K562 (cell line): Measurements from ENCODE around the gene EPS8L1. TPM values are rescaled to one million over a fixed set of nuclear protein-coding genes. Genes with fewer than 3 reads are reported as not detected.

ENCODE experiments used
- ATAC-seq: fragments of 200-7000 bp; cut with Tn5 transposase; 3 replicates; pipeline ENCODE4 v1.9.1; 2020; ENCODE audit warnings: moderate library complexity
- BruUV-seq: library from RNA; stranded (reverse); fragments of 400-500 nt; replicated peaks from 2 replicates; lab custom pipeline; 2021; lab: Mats Ljungman, UMichigan
- CTCF ChIA-PET: fragments of 300-600 bp; formaldehyde crosslinking; extraction: SDS; loops from one replicate; lab custom pipeline; 2021; ENCODE audit warnings: low intra/inter-chr PET ratio; lab: Yijun Ruan, JAX
- POLR2A ChIA-PET: fragments of 300-600, 350-650 bp; sonication (Branson Sonifier 250); formaldehyde crosslinking; extraction: SDS; loops from one replicate; lab custom pipeline; 2021; ENCODE audit warnings: antibody characterized with exemption, inconsistent platforms; lab: Yijun Ruan, JAX
- DNase-seq, 4 experiments: peaks; one replicate each; pipeline versions ENCODE4 v3.0.0 to v3.0.0-alpha.2; 2011 to 2018; ENCODE audit warnings: low spot score in 3 of 4, mixed read lengths in 3 of 4; ENCODE audit errors: extremely low read depth in 1 of 4
- FAIRE-seq: peaks from 2 replicates; lab custom pipeline; 2011; peaks lifted over from hg19 to GRCh38; lab: Jason Lieb, UNC
- H2AFZ ChIP-seq: 2 replicates; pipeline ENCODE4 v1.6.0; 2011; ENCODE audit warnings: low read depth, low read length, control low read depth, inconsistent platforms
- H3K27ac ChIP-seq: fragments of 200-600 bp; 3 replicates; pipeline ENCODE4 v1.8.0; 2011; ENCODE audit warnings: low read depth, mild to moderate bottlenecking, control low read depth, inconsistent platforms, low read length, moderate library complexity, mixed read lengths; ENCODE audit errors: extremely low read depth
- H3K27me3 ChIP-seq, 2 experiments: fragments of 300-600 bp in 1 of 2; 2 replicates in 1 of 2; 3 replicates in 1 of 2; pipeline versions ENCODE4 v1.6.0 to v1.8.0; 2011; ENCODE audit warnings: inconsistent platforms in 2 of 2, low read length in 2 of 2, mild to moderate bottlenecking in 1 of 2, mixed read lengths in 1 of 2, moderate library complexity in 1 of 2; ENCODE audit not compliant: control insufficient read depth in 2 of 2, insufficient read depth in 2 of 2
- H3K36me3 ChIP-seq: fragments of 300-600 bp; 3 replicates; pipeline ENCODE4 v1.8.0; 2011; ENCODE audit warnings: mild to moderate bottlenecking, low read length, inconsistent platforms; ENCODE audit not compliant: control insufficient read depth, insufficient read depth
- H3K4me1 ChIP-seq, 2 experiments: fragments of 200-600 bp in 1 of 2; replicated peaks in 1 of 2; 2 replicates in 1 of 2; 3 replicates in 1 of 2; pipeline versions ENCODE4 v1.5.1 to v1.8.0; 2011; ENCODE audit warnings: inconsistent platforms in 2 of 2, low read length in 2 of 2, mild to moderate bottlenecking in 1 of 2, mixed read lengths in 1 of 2, moderate library complexity in 1 of 2; ENCODE audit not compliant: control insufficient read depth in 2 of 2, insufficient read depth in 2 of 2
- H3K4me2 ChIP-seq: 2 replicates; pipeline ENCODE4 v1.6.1; 2011; ENCODE audit warnings: low read length, control low read depth, inconsistent platforms, mixed read lengths; ENCODE audit not compliant: insufficient read depth
- H3K4me3 ChIP-seq: fragments of 200-600 bp; sonication (generic), shearing (Covaris generic); 2 replicates; pipeline ENCODE4 v1.5.1; 2016; ENCODE audit warnings: control low read depth, inconsistent platforms
- H3K79me2 ChIP-seq: fragments of 200-600 bp; 3 replicates; pipeline ENCODE4 v1.8.0; 2011; ENCODE audit warnings: low read length, inconsistent platforms; ENCODE audit not compliant: control insufficient read depth, insufficient read depth
- H3K9ac ChIP-seq, 2 experiments: 2 replicates each; pipeline versions ENCODE4 v1.6.0 to v1.6.1; 2011; ENCODE audit warnings: low read depth in 2 of 2, low read length in 2 of 2, control low read depth in 1 of 2, inconsistent platforms in 1 of 2, mild to moderate bottlenecking in 1 of 2, mixed read lengths in 1 of 2; ENCODE audit not compliant: insufficient read depth in 1 of 2
- H3K9me1 ChIP-seq: one replicate; pipeline ENCODE4 v1.6.0; 2011; ENCODE audit warnings: inconsistent platforms, mild to moderate bottlenecking, low read length, moderate library complexity; ENCODE audit not compliant: control insufficient read depth, insufficient read depth
- H3K9me3 ChIP-seq: replicated peaks from 2 replicates; pipeline ENCODE4 v1.5.1; 2011; ENCODE audit warnings: low read depth, low read length, inconsistent platforms; ENCODE audit not compliant: control insufficient read depth, insufficient read depth
- H4K20me1 ChIP-seq: replicated peaks from 2 replicates; pipeline ENCODE4 v1.6.1; 2011; ENCODE audit warnings: low read length, inconsistent platforms, mixed read lengths; ENCODE audit not compliant: control insufficient read depth, insufficient read depth
- BRCA1 ChIP-seq, 2 experiments: fragments of 450-650 bp in 1 of 2; sonication (generic) in 1 of 2; formaldehyde crosslinking in 1 of 2; IDR thresholded peaks; 2 replicates each; pipeline versions ENCODE4 v1.5.0 to v1.6.1; 2017 to 2020; ENCODE audit warnings: mild to moderate bottlenecking in 1 of 2, missing genetic modification reagents in 1 of 2
- FOXK1 ChIP-seq: sonication (generic); formaldehyde crosslinking; IDR thresholded peaks from 2 replicates; pipeline ENCODE4 v1.8.0; 2022; ENCODE audit warnings: missing genetic modification reagents, mild to moderate bottlenecking, borderline replicate concordance
- GTF2E2 ChIP-seq: fragments of 200-800 bp; sonication (Bioruptor generic); IDR thresholded peaks from 2 replicates; pipeline ENCODE4 v1.6.1; 2016; ENCODE audit warnings: missing genetic modification characterization, missing compliant biosample characterization
- MBD2 ChIP-seq: sonication (generic); IDR thresholded peaks from 2 replicates; pipeline ENCODE4 v1.6.1; 2016; ENCODE audit warnings: low read depth, borderline replicate concordance
- MEF2A ChIP-seq: IDR thresholded peaks from 2 replicates; pipeline ENCODE4 v1.6.1; 2011; ENCODE audit warnings: low read depth, mild to moderate bottlenecking, low read length, moderate library complexity; ENCODE audit not compliant: control insufficient read depth
- MLX ChIP-seq, 2 experiments: fragments of 450-650 bp in 1 of 2; sonication (generic) in 1 of 2; formaldehyde crosslinking; conservative IDR thresholded peaks; 2 replicates each; pipeline versions ENCODE4 v1.4.0 to v1.8.1; 2020 to 2022; ENCODE audit warnings: mild to moderate bottlenecking in 1 of 2, missing genetic modification reagents in 1 of 2
- NCOA2 ChIP-seq, 2 experiments: fragments of 450-650 bp; IDR thresholded peaks; 2 replicates each; pipeline ENCODE4 v1.6.1; 2018; ENCODE audit warnings: mild to moderate bottlenecking in 2 of 2, moderate library complexity in 1 of 2; ENCODE audit not compliant: partially characterized antibody in 2 of 2
- TAF15 ChIP-seq: fragments of 200-400 bp; formaldehyde crosslinking; IDR thresholded peaks from 2 replicates; pipeline ENCODE4 v1.6.1; 2017; ENCODE audit warnings: mild to moderate bottlenecking, low read depth, low read length, moderate library complexity
- TCFL5 ChIP-seq: fragments of 250-450 bp; sonication (Bioruptor Pico); conservative IDR thresholded peaks from 2 replicates; pipeline ENCODE4 v1.6.1; 2021; ENCODE audit warnings: mild to moderate bottlenecking, moderate library complexity, matching md5 sums
- TFAM ChIP-seq: fragments of 250-450 bp; sonication (Bioruptor Pico); conservative IDR thresholded peaks from 2 replicates; pipeline ENCODE4 v1.5.0; 2021; ENCODE audit warnings: mild to moderate bottlenecking, moderate library complexity
- ZNF24 ChIP-seq: fragments of 450-650 bp; IDR thresholded peaks from 2 replicates; pipeline ENCODE4 v1.6.1; 2016
- ZNF354B ChIP-seq: fragments of 250-450 bp; sonication (Bioruptor Pico); IDR thresholded peaks from 2 replicates; pipeline ENCODE4 v1.4.0; 2020
- ZNF707 ChIP-seq: fragments of 250-450 bp; sonication (Bioruptor Pico); conservative IDR thresholded peaks from 2 replicates; pipeline ENCODE4 v1.8.0; 2022; ENCODE audit warnings: inconsistent platforms, mild to moderate bottlenecking, moderate library complexity
- ZNF76 ChIP-seq: fragments of 250-450 bp; sonication (Bioruptor Pico); IDR thresholded peaks from 2 replicates; pipeline ENCODE4 v1.4.0; 2020; ENCODE audit warnings: mild to moderate bottlenecking, moderate library complexity, borderline replicate concordance
- WGBS: fragments of 100-300 bp; shearing (Covaris generic); methylation state at CpG from one replicate; pipeline ENCODE4 v1.1.6; 2016; ENCODE audit warnings: low coverage, mixed read lengths; ENCODE audit not compliant: insufficient coverage; ENCODE audit errors: missing lambda C conversion rate; 5-methylcytosine and 5-hydroxymethylcytosine counted together
- in situ Hi-C: fragments of 300-500 bp; cut with MboI; formaldehyde crosslinking; loops from 4 replicates; pipeline ENCODE4 v1.15.0; 2018; ENCODE audit warnings: inconsistent platforms, mixed read lengths
- intact Hi-C: fragments of 100-400 bp; cut with micrococcal nuclease; formaldehyde crosslinking; loops from 2 replicates; pipeline ENCODE4 v1.14.2; 2022
- polyA plus RNA-seq, 8 experiments: library from polyadenylated mRNA; depleted of rRNA in 4 of 8; stranded (reverse) in 5 of 8; unstranded in 3 of 8; fragments of >200 nt; fragmentation: Nextera tagmentation in 2 of 8; fragmentation: Illumina TruSeq in 1 of 8; extraction: Ambion mirVana in 2 of 8; extraction: Trizol in 1 of 8; gene quantifications; 2 replicates each; pipeline versions ENCODE4 v1.2.1 to v1.2.3, GENCODE V29; 2011 to 2014; ENCODE audit warnings: inconsistent platforms in 1 of 8, missing spikeins in 1 of 8
- total RNA-seq, 7 experiments: library from RNA; depleted of rRNA in 6 of 7; stranded (reverse); fragments of >200 nt in 6 of 7; fragmentation: Illumina TruSeq in 2 of 7; extraction: Trizol in 2 of 7; gene quantifications; 2 replicates each; pipeline versions ENCODE4 v1.2.1 to v1.2.3, GENCODE V29; 2011 to 2021; ENCODE audit warnings: low replicate concordance in 1 of 7
- TF ChIP-seq, protein P1 (sequence below): fragments of 450-650 bp; formaldehyde crosslinking; IDR thresholded peaks from 2 replicates; pipeline ENCODE4 v1.4.0; 2022; ENCODE audit warnings: missing genetic modification characterization
- TF ChIP-seq, protein P2 (sequence below): fragments of 450-650 bp; formaldehyde crosslinking; IDR thresholded peaks from 2 replicates; pipeline ENCODE4 v1.4.0; 2022; ENCODE audit warnings: missing genetic modification characterization
- TF ChIP-seq, protein P3 (sequence below): fragments of 450-650 bp; IDR thresholded peaks from 2 replicates; pipeline ENCODE4 v1.6.1; 2016; ENCODE audit warnings: antibody characterized with exemption

The EPS8L1 gene
- total and polyA plus RNA-seq, 9 of the 15 experiments (the other 6 are each of a cell fraction or from before 2014, with no cell fraction given): 0.35 to 22.1 (median 11.9) TPM

DNA sequence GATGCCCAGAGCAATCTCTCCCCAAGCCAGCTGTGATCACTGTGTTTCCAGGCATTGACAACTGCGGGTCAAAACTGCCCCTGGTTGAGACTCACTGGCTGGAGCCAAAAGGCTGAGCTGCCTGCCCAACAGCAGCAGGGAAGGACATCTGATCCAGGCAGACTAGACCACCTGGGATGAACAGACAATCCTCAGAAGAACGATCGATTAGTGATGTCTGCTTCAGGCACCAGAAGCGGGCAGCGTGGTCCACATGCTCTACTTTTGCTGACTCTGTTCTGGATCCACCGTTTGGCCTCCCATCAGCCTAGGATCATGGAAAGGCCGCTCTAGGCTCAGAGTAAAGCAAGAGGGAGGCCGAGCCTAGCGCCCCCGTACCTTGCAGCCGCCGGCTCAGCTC is 27.7 kb upstream of the EPS8L1 start (continued):
- no peak for TF ChIP-seq BRCA1 (IDR thresholded peaks at IDR 0.05)
- no peak for TF ChIP-seq BRCA1 (CRISPR knock-in tag; IDR thresholded peaks at IDR 0.05)

- Histone ChIP-seq H3K79me2 (peaks cover 16% of the 10 kb centered on the region; the same call in 2 of the 3 replicates), H3K4me1 (peaks cover 0 to 21% of the 10 kb centered on the region in 2 experiments; a peak in 2 of 5 replicates), H4K20me1 (0 out of 2 replicates have a peak, but pooled peaks cover 10% of the 10 kb centered on the region), H3K27me3 (no peaks in the 10 kb centered on the region), H2AFZ (no peak overlapping the region), H3K36me3 (peaks cover 88% of the 10 kb centered on the region), H3K9me1 (no peaks in the 10 kb centered on the region), H3K4me2 (no peak overlapping the region), H3K9me3 (no peaks in the 10 kb centered on the region), H3K4me3 (no peak overlapping the region), H3K9ac (no peak overlapping the region; a peak in 1 of 4 replicates), H3K27ac (no peak overlapping the region)
- ATAC-seq (no peak), FAIRE-seq (no peak), DNase-seq (no peak)
- ChIA-PET POLR2A (interaction anchor here (0.6 to 1.0 kb wide), 4 partner anchors 9 to 22 kb away, joined by 3 read pairs; no protein-coding TSS in a partner anchor), CTCF (no interaction called here)
- no TSS peak for BruUV-seq
- intact Hi-C loops (loop anchor here (10.0 kb wide), 1 partner anchor 164 kb away; no protein-coding TSS in a partner anchor), in situ Hi-C loops (no loop called here)
- WGBS: 91% methylated on average over 15 of the region's 15 CpGs
- TF ChIP-seq, protein P1, sequence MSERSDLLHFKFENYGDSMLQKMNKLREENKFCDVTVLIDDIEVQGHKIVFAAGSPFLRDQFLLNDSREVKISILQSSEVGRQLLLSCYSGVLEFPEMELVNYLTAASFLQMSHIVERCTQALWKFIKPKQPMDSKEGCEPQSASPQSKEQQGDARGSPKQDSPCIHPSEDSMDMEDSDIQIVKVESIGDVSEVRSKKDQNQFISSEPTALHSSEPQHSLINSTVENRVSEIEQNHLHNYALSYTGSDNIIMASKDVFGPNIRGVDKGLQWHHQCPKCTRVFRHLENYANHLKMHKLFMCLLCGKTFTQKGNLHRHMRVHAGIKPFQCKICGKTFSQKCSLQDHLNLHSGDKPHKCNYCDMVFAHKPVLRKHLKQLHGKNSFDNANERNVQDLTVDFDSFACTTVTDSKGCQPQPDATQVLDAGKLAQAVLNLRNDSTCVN (CRISPR knock-in tag): no peak
- TF ChIP-seq ZNF707 (CRISPR knock-in tag): no peak
- TF ChIP-seq GTF2E2 (tag): no peak
- no peak for TF ChIP-seq TAF15
- TF ChIP-seq FOXK1 (CRISPR knock-in tag): no peak
- no peak for TF ChIP-seq MEF2A
- no peak for TF ChIP-seq MBD2
- TF ChIP-seq, protein P2, sequence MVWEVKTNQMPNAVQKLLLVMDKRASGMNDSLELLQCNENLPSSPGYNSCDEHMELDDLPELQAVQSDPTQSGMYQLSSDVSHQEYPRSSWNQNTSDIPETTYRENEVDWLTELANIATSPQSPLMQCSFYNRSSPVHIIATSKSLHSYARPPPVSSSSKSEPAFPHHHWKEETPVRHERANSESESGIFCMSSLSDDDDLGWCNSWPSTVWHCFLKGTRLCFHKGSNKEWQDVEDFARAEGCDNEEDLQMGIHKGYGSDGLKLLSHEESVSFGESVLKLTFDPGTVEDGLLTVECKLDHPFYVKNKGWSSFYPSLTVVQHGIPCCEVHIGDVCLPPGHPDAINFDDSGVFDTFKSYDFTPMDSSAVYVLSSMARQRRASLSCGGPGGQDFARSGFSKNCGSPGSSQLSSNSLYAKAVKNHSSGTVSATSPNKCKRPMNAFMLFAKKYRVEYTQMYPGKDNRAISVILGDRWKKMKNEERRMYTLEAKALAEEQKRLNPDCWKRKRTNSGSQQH (CRISPR knock-in tag): no peak
- TF ChIP-seq ZNF76 (CRISPR knock-in tag): no peak
- no peak for TF ChIP-seq ZNF24
- no peak for TF ChIP-seq NCOA2 (IDR thresholded peaks at IDR 0.05; ENCODE audit: partially characterized antibody in 2 of 2)
- no peak for TF ChIP-seq TCFL5
- TF ChIP-seq MLX (CRISPR knock-in tag; conservative IDR thresholded peaks at IDR 0.05): no peak
- TF ChIP-seq, protein P3, sequence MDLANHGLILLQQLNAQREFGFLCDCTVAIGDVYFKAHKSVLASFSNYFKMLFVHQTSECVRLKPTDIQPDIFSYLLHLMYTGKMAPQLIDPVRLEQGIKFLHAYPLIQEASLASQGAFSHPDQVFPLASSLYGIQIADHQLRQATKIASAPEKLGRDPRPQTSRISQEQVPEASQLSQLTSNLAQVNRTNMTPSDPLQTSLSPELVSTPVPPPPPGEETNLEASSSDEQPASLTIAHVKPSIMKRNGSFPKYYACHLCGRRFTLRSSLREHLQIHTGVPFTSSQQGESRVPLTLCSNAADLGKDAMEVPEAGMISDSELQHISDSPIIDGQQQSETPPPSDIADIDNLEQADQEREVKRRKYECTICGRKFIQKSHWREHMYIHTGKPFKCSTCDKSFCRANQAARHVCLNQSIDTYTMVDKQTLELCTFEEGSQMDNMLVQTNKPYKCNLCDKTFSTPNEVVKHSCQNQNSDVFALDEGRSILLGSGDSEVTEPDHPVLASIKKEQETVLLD: no peak
- TF ChIP-seq ZNF354B (CRISPR knock-in tag): no peak
- TF ChIP-seq TFAM (CRISPR knock-in tag): no peak
These were observed 27.2 kb upstream of the EPS8L1 start for GRCh38 chr19:55048446-55048845.
